HepG2 (cell line): Measurements from ENCODE around the gene SERPIND1. TPM values are rescaled to one million over a fixed set of nuclear protein-coding genes. Genes with fewer than 3 reads are reported as not detected.
A peak's percentile ranks its signal among the peaks of the same experiment; 100 is the strongest.

Source experiments
- ATAC-seq: fragments of 200-7000 bp; cut with Tn5 transposase; 3 replicates; pipeline ENCODE4 v1.9.1; 2020; ENCODE audit warnings: mild to moderate bottlenecking, moderate library complexity
- BruUV-seq: library from RNA; stranded (reverse); fragments of 400-500 nt; replicated peaks from 2 replicates; lab custom pipeline; 2021; lab: Mats Ljungman, UMichigan
- CTCF ChIA-PET: fragments of 300-600 bp; formaldehyde crosslinking; extraction: SDS; loops from one replicate; lab custom pipeline; 2021; ENCODE audit warnings: low total read pairs, inconsistent platforms, low intra/inter-chr PET ratio; lab: Yijun Ruan, JAX
- POLR2A ChIA-PET: fragments of 350-600 bp; sonication (Branson Sonifier 250); formaldehyde crosslinking; loops from one replicate; lab custom pipeline; 2020; ENCODE audit warnings: antibody characterized with exemption, inconsistent platforms; lab: Yijun Ruan, JAX
- DNase-seq: peaks from one replicate; pipeline ENCODE4 v3.0.0-alpha.2; 2015; ENCODE audit warnings: low spot score
- FAIRE-seq: peaks from 3 replicates; lab custom pipeline; 2011; peaks lifted over from hg19 to GRCh38; lab: Jason Lieb, UNC
- H2AFZ ChIP-seq: one replicate; pipeline ENCODE4 v1.6.1; 2011; ENCODE audit warnings: low read length, inconsistent platforms
- H3K27ac ChIP-seq: fragments of 300-600 bp; 3 replicates; pipeline ENCODE4 v1.8.0; 2011; ENCODE audit warnings: mixed run types, mild to moderate bottlenecking, mixed read lengths, low read length, inconsistent platforms; ENCODE audit not compliant: insufficient read depth; ENCODE audit errors: extremely low read length
- H3K27me3 ChIP-seq, 2 experiments: fragments of 200-600 bp in 1 of 2; 2 replicates in 1 of 2; 3 replicates in 1 of 2; pipeline versions ENCODE4 v1.6.0 to v1.8.0; 2011; ENCODE audit warnings: low read length in 2 of 2, mild to moderate bottlenecking in 2 of 2, moderate library complexity in 2 of 2, inconsistent platforms in 1 of 2; ENCODE audit not compliant: insufficient read depth in 2 of 2, control insufficient read depth in 1 of 2
- H3K36me3 ChIP-seq, 2 experiments: fragments of 200-600 bp in 1 of 2; replicated peaks in 1 of 2; 2 replicates in 1 of 2; 3 replicates in 1 of 2; pipeline versions ENCODE4 v1.5.1 to v1.8.0; 2011; ENCODE audit warnings: low read length in 2 of 2, inconsistent platforms in 1 of 2; ENCODE audit not compliant: insufficient read depth in 2 of 2, control insufficient read depth in 1 of 2
- H3K4me1 ChIP-seq: 2 replicates; pipeline ENCODE4 v1.5.1; 2012; ENCODE audit warnings: low read length, inconsistent platforms; ENCODE audit not compliant: insufficient read depth
- H3K4me2 ChIP-seq: 2 replicates; pipeline ENCODE4 v1.6.0; 2011; ENCODE audit warnings: low read depth, low read length, inconsistent platforms
- H3K4me3 ChIP-seq, 3 experiments: fragments of 200-600 bp in 1 of 3; sonication (generic), shearing (Covaris generic) in 1 of 3; replicated peaks in 1 of 3; 2 replicates each; pipeline ENCODE4 v1.5.1; 2011 to 2016; ENCODE audit warnings: low read length in 3 of 3, inconsistent platforms in 2 of 3, low read depth in 2 of 3, mild to moderate bottlenecking in 2 of 3, control low read depth in 1 of 3, mixed read lengths in 1 of 3; ENCODE audit not compliant: insufficient read depth in 1 of 3
- H3K79me2 ChIP-seq: one replicate; pipeline ENCODE4 v1.6.1; 2011; ENCODE audit warnings: low read length, inconsistent platforms; ENCODE audit not compliant: insufficient read depth
- H3K9ac ChIP-seq: 2 replicates; pipeline ENCODE4 v1.6.0; 2011; ENCODE audit warnings: mild to moderate bottlenecking, low read depth, low read length, inconsistent platforms; ENCODE audit not compliant: insufficient read depth
- H3K9me3 ChIP-seq: 2 replicates; pipeline ENCODE4 v1.5.1; 2012; ENCODE audit warnings: mild to moderate bottlenecking, low read length
- H4K20me1 ChIP-seq: 2 replicates; pipeline ENCODE4 v1.6.0; 2011; ENCODE audit warnings: inconsistent platforms, mild to moderate bottlenecking, low read length, moderate library complexity; ENCODE audit not compliant: insufficient read depth
- AKAP8 ChIP-seq: sonication (generic); formaldehyde crosslinking; IDR thresholded peaks from 2 replicates; pipeline ENCODE4 v1.5.1; 2020; ENCODE audit warnings: mild to moderate bottlenecking, missing genetic modification reagents
- ATF4 ChIP-seq, 2 experiments: fragments of 450-650 bp in 1 of 2; sonication (generic) in 1 of 2; formaldehyde crosslinking; IDR thresholded peaks; 2 replicates each; pipeline versions ENCODE4 v1.5.0 to v1.8.0; 2020 to 2022; ENCODE audit warnings: mild to moderate bottlenecking in 1 of 2, missing genetic modification reagents in 1 of 2
- ISX ChIP-seq: sonication (generic); formaldehyde crosslinking; conservative IDR thresholded peaks from 2 replicates; pipeline ENCODE4 v1.5.0; 2020; ENCODE audit warnings: missing genetic modification reagents
- NONO ChIP-seq, 2 experiments: fragments of 450-650 bp in 1 of 2; sonication (generic) in 1 of 2; formaldehyde crosslinking in 1 of 2; IDR thresholded peaks in 1 of 2; conservative IDR thresholded peaks in 1 of 2; 2 replicates each; pipeline versions ENCODE4 v1.6.1 to v1.8.0; 2017 to 2022; ENCODE audit warnings: mild to moderate bottlenecking in 1 of 2, missing genetic modification reagents in 1 of 2, moderate library complexity in 1 of 2
- PAF1 ChIP-seq: IDR thresholded peaks from 2 replicates; pipeline ENCODE4 v1.6.1; 2016; ENCODE audit warnings: missing genetic modification reagents, missing compliant biosample characterization
- PHF21A ChIP-seq: sonication (generic); formaldehyde crosslinking; IDR thresholded peaks from 2 replicates; pipeline ENCODE4 v1.5.0; 2020; ENCODE audit warnings: mild to moderate bottlenecking, missing genetic modification reagents
- POLR2A ChIP-seq, 2 experiments: IDR thresholded peaks; 2 replicates each; pipeline ENCODE4 v1.6.1; 2011; ENCODE audit warnings: low read depth in 2 of 2, low read length in 2 of 2, mild to moderate bottlenecking in 1 of 2, moderate library complexity in 1 of 2; ENCODE audit not compliant: insufficient read depth in 1 of 2
- RBFOX2 ChIP-seq: fragments of 200-400 bp; formaldehyde crosslinking; IDR thresholded peaks from 2 replicates; pipeline ENCODE4 v1.6.1; 2017; ENCODE audit warnings: low read depth, mild to moderate bottlenecking, low read length
- ZNF687 ChIP-seq: sonication (generic); formaldehyde crosslinking; IDR thresholded peaks from 2 replicates; pipeline ENCODE4 v1.5.1; 2020; ENCODE audit warnings: mild to moderate bottlenecking, missing genetic modification reagents, moderate library complexity
- WGBS: methylation state at CpG from one replicate; pipeline ENCODE4 v1.1.6; 2017; ENCODE audit warnings: low lambda C conversion rate; 5-methylcytosine and 5-hydroxymethylcytosine counted together
- in situ Hi-C: cut with HindIII; loops from 2 replicates; pipeline ENCODE4 v1.10.0; 2017; ENCODE audit warnings: low pct_unique_long_range_greater_than_20kb; ENCODE audit not compliant: extremely low pct_ligation_motif_present
- intact Hi-C: fragments of 100-400 bp; cut with micrococcal nuclease; formaldehyde crosslinking; loops from one replicate; pipeline ENCODE4 v1.10.0; 2022; ENCODE audit not compliant: unreplicated experiment
- polyA plus RNA-seq, 8 experiments: library from polyadenylated mRNA; depleted of rRNA in 3 of 8; stranded (reverse) in 7 of 8; unstranded in 1 of 8; fragments of >200 nt; fragmentation: Illumina TruSeq in 4 of 8; extraction: Trizol in 4 of 8; gene quantifications; 2 replicates each; pipeline versions ENCODE4 v1.2.1 to v1.2.3, GENCODE V29; 2011 to 2016; ENCODE audit warnings: low read depth in 4 of 8, missing spikeins in 1 of 8, mixed read lengths in 1 of 8; ENCODE audit not compliant: insufficient read depth in 1 of 8
- total RNA-seq, 5 experiments: library from RNA; depleted of rRNA; stranded (reverse); fragments of >200 nt; fragmentation: Illumina TruSeq; extraction: Trizol; gene quantifications; 2 replicates each; pipeline ENCODE4 v1.2.3, GENCODE V29; 2016; ENCODE audit warnings: low read depth in 1 of 5

Gene SERPIND1
- total and polyA plus RNA-seq, 2 of the 13 experiments (the other 11 are each of a cell fraction or from before 2014, with no cell fraction given) = 111 to 350 TPM

- 0 out of 4 replicates have a peak, but pooled peaks of 1 of the 2 experiments have one; percentile 3 for TF ChIP-seq ATF4 (CRISPR knock-in tag; IDR thresholded peaks at IDR 0.05)
- TF ChIP-seq RBFOX2 = peak; percentile 53; the same call in 1 of the 2 replicates
- TF ChIP-seq ZNF687 (CRISPR knock-in tag) = peak; percentile 57
- TF ChIP-seq AKAP8 (CRISPR knock-in tag) = 0 out of 2 replicates have a peak, but pooled peaks have one; percentile 58
- TF ChIP-seq, all 625 proteins: peak for 13
These were observed 7.5 kb downstream of the SERPIND1 start (continued) for GRCh38 chr22:20781272-20781990.

DNA sequence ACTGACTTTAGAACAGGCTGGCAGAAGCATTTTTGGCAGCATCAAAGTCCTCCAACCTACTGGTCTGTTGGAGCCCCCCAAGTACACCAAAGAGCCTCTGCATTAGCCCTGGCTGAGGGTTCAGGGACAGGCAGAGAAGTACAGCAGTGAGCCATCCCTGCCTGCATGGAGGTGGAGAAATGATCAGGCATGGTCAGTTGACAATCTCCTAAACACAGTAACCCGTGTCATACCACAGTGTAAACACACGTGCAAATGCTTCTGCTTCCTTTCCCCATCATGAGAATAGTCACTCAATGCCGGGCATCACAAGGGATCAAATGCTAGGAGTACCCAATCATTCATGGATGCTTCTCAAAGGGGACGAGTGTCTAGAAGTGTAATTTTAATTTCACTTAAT, 8.2 kb downstream of the SERPIND1 start:
- CTCF ChIA-PET = interaction anchor here (1.2 kb wide), 1 partner anchor 23 kb away, joined by 3 read pairs; no protein-coding TSS in a partner anchor
- Histone ChIP-seq H4K20me1 (peaks cover 24% of the 10 kb centered on the region), H3K9ac (no peak overlapping the region; the same call in 1 of the 2 replicates), H3K79me2 (peaks cover 57% of the 10 kb centered on the region), H3K4me3 (no peak overlapping the region; a peak in 1 of 6 replicates), H3K9me3 (no peaks in the 10 kb centered on the region), H2AFZ (no peak overlapping the region), H3K36me3 (peaks cover 36 to 85% of the 10 kb centered on the region in 2 experiments), H3K27me3 (no peaks in the 10 kb centered on the region), H3K4me2 (peak overlapping the region; percentile 56), H3K27ac (no peak overlapping the region), H3K4me1 (peaks cover 75% of the 10 kb centered on the region)
- DNase-seq (no peak), FAIRE-seq (no peak), ATAC-seq (no peak)
- intact Hi-C loops = no loop called here
- no TSS peak for BruUV-seq
- in situ Hi-C loops = no loop called here
- WGBS = 95% methylated on average over 3 of the region's 4 CpGs
- TF ChIP-seq RBFOX2 (0 out of 2 replicates have a peak, but pooled peaks have one; percentile 1), PAF1 (CRISPR knock-in tag) (0 out of 2 replicates have a peak, but pooled peaks have one; percentile 39), NONO (IDR thresholded peaks at IDR 0.05) (no peak), NONO (CRISPR knock-in tag; conservative IDR thresholded peaks at IDR 0.05) (0 out of 2 replicates have a peak, but pooled peaks have one; percentile 36), ISX (CRISPR knock-in tag) (no peak), PHF21A (no peak), POLR2A (IDR thresholded peaks at IDR 0.05; ENCODE audit: insufficient read depth in 1 of 2, low read depth in 2 of 2, low read length in 2 of 2) (0 out of 4 replicates have a peak, but pooled peaks of 1 of the 2 experiments have one; percentile 17)
- POLR2A ChIA-PET = interaction anchor here (2.0 to 11.1 kb wide), 2 partner anchors 6 to 9 kb away, joined by 6 to 172 read pairs; partner anchors contain the start of gene SERPIND1
